GM06990 (cell line): Measurements from ENCODE around the gene DPH3.

ENCODE experiments used
- DNase-seq: peaks from one replicate; pipeline ENCODE4 v3.0.0-alpha.2; 2011; ENCODE audit not compliant: insufficient read length; ENCODE audit errors: extremely low read depth
- H3K27me3 ChIP-seq: replicated peaks from 2 replicates; pipeline ENCODE4 v1.6.0; 2011; ENCODE audit warnings: low read length; ENCODE audit not compliant: control insufficient read depth, insufficient read depth
- H3K36me3 ChIP-seq: 2 replicates; pipeline ENCODE4 v1.5.1; 2011; ENCODE audit warnings: low read length; ENCODE audit not compliant: control insufficient read depth, insufficient read depth
- H3K4me3 ChIP-seq: replicated peaks from 2 replicates; pipeline ENCODE4 v1.5.1; 2011; ENCODE audit warnings: low read depth, mild to moderate bottlenecking, control low read depth, low read length
- TF ChIP-seq, protein P1 (sequence below): IDR thresholded peaks from 2 replicates; pipeline ENCODE4 v1.5.1; 2011; ENCODE audit warnings: low read length, control low read depth, mild to moderate bottlenecking, inconsistent platforms; ENCODE audit not compliant: insufficient read depth, poor library complexity, severe bottlenecking

The DPH3 gene

DNA sequence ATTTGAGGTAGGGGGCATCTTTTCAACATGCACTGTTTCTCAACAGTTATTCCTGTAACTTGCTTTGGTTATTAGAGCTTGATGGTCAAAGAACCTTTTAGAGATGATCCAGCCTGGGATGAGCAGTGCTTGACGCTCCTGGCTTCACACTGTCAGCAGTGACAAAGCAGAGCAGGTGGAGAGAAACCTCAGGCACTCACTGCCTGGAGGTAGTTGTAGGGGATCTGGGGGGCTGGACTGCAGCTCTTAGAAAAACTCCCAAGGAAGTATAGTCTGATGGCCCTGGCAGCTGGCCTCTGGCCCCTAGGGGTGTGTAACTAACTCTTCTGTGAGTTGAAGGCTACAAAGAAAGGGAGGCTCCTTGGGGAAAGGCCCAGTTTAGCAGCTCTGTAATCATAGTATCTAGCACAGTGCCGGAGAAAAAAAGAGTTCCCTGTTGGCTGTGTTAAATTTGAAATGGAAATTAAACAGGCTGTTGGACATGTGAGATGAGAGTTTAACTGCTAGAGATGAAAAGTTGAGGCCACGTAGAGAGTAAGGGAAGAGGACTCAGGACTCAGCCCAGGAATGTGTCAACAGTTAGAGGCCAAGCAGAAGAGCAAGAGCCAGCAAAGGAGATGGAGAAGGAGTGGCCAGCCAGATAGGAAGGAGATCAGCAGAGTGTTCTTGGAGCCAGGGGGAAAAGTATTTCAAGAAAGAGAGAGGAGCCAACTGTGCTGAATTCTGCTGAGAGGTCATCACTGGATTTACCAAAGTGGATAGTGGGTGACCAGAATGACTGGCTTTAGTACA, 14.5 kb upstream of the DPH3 start:
- H3K36me3 ChIP-seq = peaks cover 2% of the 10 kb centered on the region
- H3K27me3 ChIP-seq = no peaks in the 10 kb centered on the region
- H3K4me3 ChIP-seq = no peak overlapping the region
- no peak for DNase-seq
- TF ChIP-seq, protein P1, sequence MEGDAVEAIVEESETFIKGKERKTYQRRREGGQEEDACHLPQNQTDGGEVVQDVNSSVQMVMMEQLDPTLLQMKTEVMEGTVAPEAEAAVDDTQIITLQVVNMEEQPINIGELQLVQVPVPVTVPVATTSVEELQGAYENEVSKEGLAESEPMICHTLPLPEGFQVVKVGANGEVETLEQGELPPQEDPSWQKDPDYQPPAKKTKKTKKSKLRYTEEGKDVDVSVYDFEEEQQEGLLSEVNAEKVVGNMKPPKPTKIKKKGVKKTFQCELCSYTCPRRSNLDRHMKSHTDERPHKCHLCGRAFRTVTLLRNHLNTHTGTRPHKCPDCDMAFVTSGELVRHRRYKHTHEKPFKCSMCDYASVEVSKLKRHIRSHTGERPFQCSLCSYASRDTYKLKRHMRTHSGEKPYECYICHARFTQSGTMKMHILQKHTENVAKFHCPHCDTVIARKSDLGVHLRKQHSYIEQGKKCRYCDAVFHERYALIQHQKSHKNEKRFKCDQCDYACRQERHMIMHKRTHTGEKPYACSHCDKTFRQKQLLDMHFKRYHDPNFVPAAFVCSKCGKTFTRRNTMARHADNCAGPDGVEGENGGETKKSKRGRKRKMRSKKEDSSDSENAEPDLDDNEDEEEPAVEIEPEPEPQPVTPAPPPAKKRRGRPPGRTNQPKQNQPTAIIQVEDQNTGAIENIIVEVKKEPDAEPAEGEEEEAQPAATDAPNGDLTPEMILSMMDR = no peak

DNA sequence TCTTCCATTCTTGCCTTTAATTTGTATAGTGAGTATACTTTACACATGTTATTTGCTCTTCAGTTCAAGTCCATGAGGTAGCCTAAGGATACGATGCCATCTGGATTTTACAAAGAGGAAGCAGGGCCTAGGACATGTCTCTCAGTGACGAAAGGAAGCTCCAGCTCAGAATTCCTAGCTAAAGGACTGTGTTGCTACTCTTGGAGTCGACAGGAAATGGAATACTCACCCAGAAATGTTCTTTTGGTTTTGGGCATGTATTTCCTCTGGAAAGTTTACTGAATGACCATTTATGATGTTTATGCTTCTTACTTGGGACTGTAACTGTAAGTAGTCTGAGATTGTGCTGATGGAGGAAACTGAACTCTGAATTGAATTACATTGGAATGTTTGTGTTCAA, 12.7 kb upstream of the DPH3 start:
- TF ChIP-seq, protein P1 = no peak
- peaks cover 2% of the 10 kb centered on the region for H3K36me3 ChIP-seq
- no peak for DNase-seq
- no peaks in the 10 kb centered on the region for H3K27me3 ChIP-seq
- no peak overlapping the region for H3K4me3 ChIP-seq

DNA sequence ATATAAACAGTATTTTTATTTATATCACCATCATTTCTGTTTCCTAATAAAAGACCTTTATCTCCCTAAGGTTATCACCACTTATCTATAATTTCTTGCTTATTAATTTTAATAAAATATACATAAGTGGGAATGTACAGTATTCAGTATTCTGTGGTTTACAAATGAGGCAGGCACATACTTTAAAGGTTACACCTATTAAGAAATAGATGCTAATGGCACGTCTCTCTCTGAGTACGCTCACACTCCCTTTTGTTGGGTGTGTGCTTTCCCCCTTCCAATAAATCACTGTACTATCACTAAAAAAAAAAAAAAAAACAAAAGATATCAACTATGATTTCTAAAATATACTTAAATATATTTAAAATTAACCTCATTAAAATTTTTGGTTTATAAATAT, 9.1 kb upstream of the DPH3 start:
- H3K27me3 ChIP-seq = no peaks in the 10 kb centered on the region
- DNase-seq = no peak
- H3K4me3 ChIP-seq = no peak overlapping the region
- peaks cover 2% of the 10 kb centered on the region for H3K36me3 ChIP-seq
- TF ChIP-seq, protein P1 = no peak

DNA sequence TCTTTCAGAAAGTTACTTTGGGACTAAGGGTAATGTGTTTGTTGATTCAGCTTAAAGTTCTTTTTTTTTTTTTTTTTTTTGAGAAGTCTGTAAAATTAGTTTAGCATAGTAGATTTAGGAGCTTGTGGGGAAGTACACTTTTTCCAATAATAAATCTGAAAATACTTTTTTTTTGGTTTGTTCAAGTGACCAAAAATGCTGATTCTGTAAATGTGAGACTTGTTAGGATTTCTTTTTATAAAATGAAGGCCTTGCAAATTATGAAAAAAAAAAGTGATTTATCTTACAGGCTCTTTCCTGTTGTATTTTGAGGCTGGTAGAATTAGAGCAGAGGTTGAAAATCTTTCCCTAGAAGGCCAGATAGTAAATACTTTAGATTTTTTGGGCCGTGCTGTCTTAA, 7.8 kb upstream of the DPH3 start:
- Histone ChIP-seq H3K36me3 (peaks cover 2% of the 10 kb centered on the region), H3K27me3 (no peaks in the 10 kb centered on the region), H3K4me3 (no peak overlapping the region)
- no peak for DNase-seq
- TF ChIP-seq, protein P1 = no peak

DNA sequence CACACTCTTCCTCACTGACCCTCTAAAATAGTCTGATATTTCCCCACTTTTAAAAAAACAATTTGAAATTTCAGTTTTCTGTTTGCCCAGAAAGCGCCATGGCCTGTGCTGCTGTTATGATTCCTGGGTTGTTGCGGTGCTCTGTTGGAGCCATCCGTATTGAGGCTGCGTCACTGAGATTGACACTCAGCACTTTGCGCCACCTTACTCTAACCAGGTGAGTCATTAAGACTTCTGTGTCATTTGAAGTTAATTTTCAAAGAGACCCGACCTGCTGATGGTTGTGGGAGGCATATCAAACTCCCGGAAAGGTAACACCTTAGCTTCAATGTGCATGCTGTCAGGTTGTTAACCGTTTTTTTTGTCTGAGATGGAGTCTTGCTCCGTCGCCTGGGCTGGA, 6.1 kb upstream of the DPH3 start:
- no peaks in the 10 kb centered on the region; the same call in none of the 2 replicates for H3K36me3 ChIP-seq
- no peak overlapping the region for H3K4me3 ChIP-seq
- H3K27me3 ChIP-seq = no peaks in the 10 kb centered on the region
- DNase-seq = no peak
- TF ChIP-seq, protein P1 = no peak
